ENCODE data around the gene PLAAT5. TPM values are rescaled to one million over a fixed set of nuclear protein-coding genes. Genes with fewer than 3 reads are reported as not detected.

Gene PLAAT5
- total RNA-seq, 1 experiment from 2014 or later, result not detected

DNA sequence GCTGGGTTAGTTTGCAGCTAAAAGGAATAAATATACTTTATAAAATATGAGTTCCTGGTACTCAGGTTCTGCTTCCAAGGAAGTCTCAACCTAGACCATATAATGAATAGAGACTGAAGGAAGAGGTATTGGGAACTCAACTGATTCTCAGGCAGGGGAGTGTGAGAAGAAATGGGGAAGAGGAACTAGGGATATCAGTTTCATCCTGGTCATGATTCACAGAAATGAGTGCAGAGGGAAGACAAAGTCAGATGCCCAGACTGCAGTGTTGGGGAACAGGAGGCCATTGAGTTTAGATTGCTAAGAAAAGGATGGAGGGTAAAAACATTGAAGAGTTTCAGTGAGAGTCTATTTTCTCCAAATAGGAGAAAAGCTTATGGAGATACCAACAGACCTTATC lies 28.8 kb downstream of the PLAAT5 start:
- Histone ChIP-seq H3K9me3 (ENCODE audit: low read depth, low read length, poor library complexity, severe bottlenecking) (no peaks in the 10 kb centered on the region), H3K4me1 (ENCODE audit: insufficient read depth, low read length, poor library complexity, severe bottlenecking) (no peaks in the 10 kb centered on the region), H3K27ac (ENCODE audit: low read depth, low read length, poor library complexity, severe bottlenecking) (no peak overlapping the region), H3K4me3 (ENCODE audit: low read depth, low read length, poor library complexity, severe bottlenecking) (no peak overlapping the region), H3K27me3 (replicated peaks; ENCODE audit: insufficient read depth, low read depth, low read length, poor library complexity) (peaks cover 27% of the 10 kb centered on the region), H3K36me3 (ENCODE audit: insufficient read depth, low read length, poor library complexity, severe bottlenecking) (no peaks in the 10 kb centered on the region)
- no TSS peak for BruUV-seq (replicated peaks)
- TF ChIP-seq, protein P1, sequence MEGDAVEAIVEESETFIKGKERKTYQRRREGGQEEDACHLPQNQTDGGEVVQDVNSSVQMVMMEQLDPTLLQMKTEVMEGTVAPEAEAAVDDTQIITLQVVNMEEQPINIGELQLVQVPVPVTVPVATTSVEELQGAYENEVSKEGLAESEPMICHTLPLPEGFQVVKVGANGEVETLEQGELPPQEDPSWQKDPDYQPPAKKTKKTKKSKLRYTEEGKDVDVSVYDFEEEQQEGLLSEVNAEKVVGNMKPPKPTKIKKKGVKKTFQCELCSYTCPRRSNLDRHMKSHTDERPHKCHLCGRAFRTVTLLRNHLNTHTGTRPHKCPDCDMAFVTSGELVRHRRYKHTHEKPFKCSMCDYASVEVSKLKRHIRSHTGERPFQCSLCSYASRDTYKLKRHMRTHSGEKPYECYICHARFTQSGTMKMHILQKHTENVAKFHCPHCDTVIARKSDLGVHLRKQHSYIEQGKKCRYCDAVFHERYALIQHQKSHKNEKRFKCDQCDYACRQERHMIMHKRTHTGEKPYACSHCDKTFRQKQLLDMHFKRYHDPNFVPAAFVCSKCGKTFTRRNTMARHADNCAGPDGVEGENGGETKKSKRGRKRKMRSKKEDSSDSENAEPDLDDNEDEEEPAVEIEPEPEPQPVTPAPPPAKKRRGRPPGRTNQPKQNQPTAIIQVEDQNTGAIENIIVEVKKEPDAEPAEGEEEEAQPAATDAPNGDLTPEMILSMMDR (conservative IDR thresholded peaks at IDR 0.05; ENCODE audit: low read depth, low read length), result no peak
- TF ChIP-seq EZH2 (IDR thresholded peaks at IDR 0.05; ENCODE audit: borderline replicate concordance, low read depth, low read length, poor library complexity, severe bottlenecking), result no peak
- ChIA-PET POLR2A (ENCODE audit: low non-redundant PET) (no interaction called here), CTCF (no interaction called here)
- no peak for DNase-seq (ENCODE audit: low spot score)
- intact Hi-C loops (cut with micrococcal nuclease; ENCODE audit: unreplicated experiment), result no loop called here

DNA sequence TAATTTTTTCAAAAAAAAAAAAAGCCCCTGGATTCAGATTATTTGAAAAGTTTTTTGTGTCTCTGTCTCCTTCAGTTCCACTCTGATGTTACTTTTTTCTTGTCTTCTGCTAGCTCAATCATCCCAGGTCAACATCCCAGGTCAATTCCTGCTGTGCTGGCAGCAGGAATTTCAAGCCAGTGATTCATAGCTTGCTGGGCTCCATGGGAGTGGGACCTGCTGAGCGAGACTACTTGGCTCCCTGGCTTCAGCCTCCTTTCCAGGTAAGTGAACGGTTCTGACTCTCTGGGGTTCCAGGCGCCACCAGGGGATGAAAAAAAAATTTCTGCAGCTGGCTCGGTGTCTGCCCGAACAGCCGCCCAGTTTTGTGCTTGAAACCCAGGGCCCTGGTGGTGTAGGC lies 31.4 kb downstream of the PLAAT5 start:
- H3K9me3 ChIP-seq (ENCODE audit: low read depth, low read length, poor library complexity, severe bottlenecking), result no peaks in the 10 kb centered on the region
- no TSS peak for BruUV-seq (replicated peaks)
- no peak overlapping the region for H3K27ac ChIP-seq (ENCODE audit: low read depth, low read length, poor library complexity, severe bottlenecking)
- no peak overlapping the region for H3K4me3 ChIP-seq (ENCODE audit: low read depth, low read length, poor library complexity, severe bottlenecking)
- H3K27me3 ChIP-seq (replicated peaks; ENCODE audit: insufficient read depth, low read depth, low read length, poor library complexity), result peaks cover 27% of the 10 kb centered on the region
- CTCF ChIA-PET, result no interaction called here
- no peak for DNase-seq (ENCODE audit: low spot score)
- H3K4me1 ChIP-seq (ENCODE audit: insufficient read depth, low read length, poor library complexity, severe bottlenecking), result no peaks in the 10 kb centered on the region
- no peak for TF ChIP-seq EZH2 (IDR thresholded peaks at IDR 0.05; ENCODE audit: borderline replicate concordance, low read depth, low read length, poor library complexity, severe bottlenecking)
- TF ChIP-seq, protein P1 (conservative IDR thresholded peaks at IDR 0.05; ENCODE audit: low read depth, low read length), result no peak
- POLR2A ChIA-PET (ENCODE audit: low non-redundant PET), result no interaction called here
- no peaks in the 10 kb centered on the region for H3K36me3 ChIP-seq (ENCODE audit: insufficient read depth, low read length, poor library complexity, severe bottlenecking)
- intact Hi-C loops (cut with micrococcal nuclease; ENCODE audit: unreplicated experiment), result no loop called here

DNA sequence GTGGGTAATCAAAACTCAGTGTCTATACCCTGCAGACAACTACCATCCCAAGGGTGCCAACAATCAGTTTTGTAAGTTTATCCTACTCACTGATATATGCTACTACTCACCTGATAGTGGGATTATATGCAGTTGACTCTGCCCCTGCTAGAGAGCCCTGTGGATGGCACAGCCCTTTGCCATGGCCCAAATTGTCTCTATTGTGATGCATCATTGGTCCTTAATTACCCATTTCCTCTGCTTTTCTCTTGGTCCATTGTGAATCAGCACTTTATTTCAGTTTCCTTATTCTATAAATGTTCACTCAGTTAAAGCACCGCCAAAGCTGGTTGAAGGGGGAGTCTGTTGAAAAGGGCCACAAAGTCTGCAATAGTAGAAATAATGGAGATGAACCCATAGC lies 42.3 kb downstream of the PLAAT5 start:
- ChIA-PET CTCF (no interaction called here), POLR2A (ENCODE audit: low non-redundant PET) (no interaction called here)
- no peak overlapping the region for H3K27ac ChIP-seq (ENCODE audit: low read depth, low read length, poor library complexity, severe bottlenecking)
- no peaks in the 10 kb centered on the region for H3K36me3 ChIP-seq (ENCODE audit: insufficient read depth, low read length, poor library complexity, severe bottlenecking)
- no peak overlapping the region for H3K4me3 ChIP-seq (ENCODE audit: low read depth, low read length, poor library complexity, severe bottlenecking)
- intact Hi-C loops (cut with micrococcal nuclease; ENCODE audit: unreplicated experiment), result loop anchor here (10.0 kb wide), 1 partner anchor 56 kb away; the partner anchor contains the start of gene LGALS12
- peaks cover 12% of the 10 kb centered on the region for H3K27me3 ChIP-seq (replicated peaks; ENCODE audit: insufficient read depth, low read depth, low read length, poor library complexity)
- H3K9me3 ChIP-seq (ENCODE audit: low read depth, low read length, poor library complexity, severe bottlenecking), result no peaks in the 10 kb centered on the region
- DNase-seq (ENCODE audit: low spot score), result peak; percentile 35
- no TSS peak for BruUV-seq (replicated peaks)
- TF ChIP-seq EZH2 (IDR thresholded peaks at IDR 0.05; ENCODE audit: borderline replicate concordance, low read depth, low read length, poor library complexity, severe bottlenecking), result no peak
- TF ChIP-seq, protein P1 (conservative IDR thresholded peaks at IDR 0.05; ENCODE audit: low read depth, low read length), result no peak
- H3K4me1 ChIP-seq (ENCODE audit: insufficient read depth, low read length, poor library complexity, severe bottlenecking), result no peaks in the 10 kb centered on the region
